LNCAP (cell line): ENCODE measurements around the gene GADD45B.

Experiments
- CTCF ChIP-seq: fragments of 450-650 bp; IDR thresholded peaks from 2 replicates; pipeline ENCODE4 v1.5.1; 2017; ENCODE audit warnings: mild to moderate bottlenecking

The GADD45B gene

DNA sequence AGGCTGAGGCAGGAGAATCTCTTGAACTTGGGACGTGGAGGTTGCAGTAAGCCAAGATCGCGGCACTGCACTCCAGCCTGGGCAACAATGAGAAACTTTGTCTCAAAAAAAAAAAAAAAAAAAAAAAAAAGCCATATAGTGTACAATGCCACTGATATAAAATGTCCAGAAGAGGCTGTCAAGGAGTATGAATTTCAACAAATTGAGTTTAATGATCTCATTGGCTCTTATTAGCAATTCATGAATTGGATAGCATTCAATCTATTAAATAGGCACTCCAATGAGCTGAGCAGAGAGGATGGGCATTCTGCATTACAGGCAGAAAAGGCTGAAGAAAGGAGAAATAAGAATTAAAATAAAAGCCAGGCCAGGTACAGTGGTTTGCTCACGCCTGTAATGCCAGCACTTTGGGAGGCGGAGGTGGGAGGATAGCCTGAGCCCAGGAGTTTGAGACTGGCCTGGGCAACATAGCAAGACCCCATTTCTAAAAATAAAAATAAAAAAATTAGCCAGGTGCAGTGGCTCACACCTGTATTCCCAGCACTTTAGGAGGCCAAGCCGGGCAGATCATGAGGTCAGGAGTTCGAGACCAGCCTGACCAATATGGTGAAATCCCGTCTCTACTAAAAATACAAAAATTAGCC is 18.4 kb upstream of the GADD45B start:
- TF ChIP-seq CTCF = no peak

DNA sequence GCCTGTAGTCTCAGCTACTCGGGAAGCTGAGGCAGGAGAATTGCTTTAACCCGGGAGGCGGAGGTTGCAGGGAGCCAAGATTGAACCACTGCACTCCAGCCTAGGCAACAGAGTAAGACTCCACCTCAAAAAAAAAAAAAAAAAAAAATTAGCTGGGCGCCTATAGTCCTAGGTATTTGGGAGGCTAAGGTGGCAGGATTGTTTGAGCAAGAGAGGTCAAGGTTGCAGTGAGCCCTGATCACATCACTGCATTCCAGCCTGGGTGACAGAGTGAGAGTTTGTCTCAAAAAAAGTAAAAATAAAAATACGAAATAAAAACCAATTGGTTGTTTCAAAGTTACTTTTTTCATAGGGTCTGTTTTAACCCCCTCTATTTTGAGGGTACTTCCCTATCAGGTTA is 17.9 kb upstream of the GADD45B start:
- TF ChIP-seq CTCF = no peak

DNA sequence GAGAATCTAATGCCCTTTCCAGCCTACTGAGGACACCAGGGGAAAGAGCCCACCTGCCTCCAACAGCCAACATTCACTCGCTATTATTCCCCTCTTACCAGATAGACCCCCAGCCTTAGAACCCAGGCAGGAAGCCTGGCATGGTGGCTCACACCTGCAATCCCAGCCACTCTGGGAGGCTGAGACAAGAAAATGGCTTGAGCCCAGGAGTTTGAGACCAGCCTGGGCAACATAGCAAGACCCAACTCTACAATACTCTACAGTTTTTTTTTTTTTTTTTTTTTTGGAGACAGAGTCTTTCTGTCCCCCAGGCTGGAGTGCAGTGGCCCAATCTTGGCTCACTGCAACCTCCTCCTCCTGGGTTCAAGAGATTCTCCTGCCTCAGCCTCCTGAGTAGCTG is 15.7 kb upstream of the GADD45B start:
- no peak for TF ChIP-seq CTCF

DNA sequence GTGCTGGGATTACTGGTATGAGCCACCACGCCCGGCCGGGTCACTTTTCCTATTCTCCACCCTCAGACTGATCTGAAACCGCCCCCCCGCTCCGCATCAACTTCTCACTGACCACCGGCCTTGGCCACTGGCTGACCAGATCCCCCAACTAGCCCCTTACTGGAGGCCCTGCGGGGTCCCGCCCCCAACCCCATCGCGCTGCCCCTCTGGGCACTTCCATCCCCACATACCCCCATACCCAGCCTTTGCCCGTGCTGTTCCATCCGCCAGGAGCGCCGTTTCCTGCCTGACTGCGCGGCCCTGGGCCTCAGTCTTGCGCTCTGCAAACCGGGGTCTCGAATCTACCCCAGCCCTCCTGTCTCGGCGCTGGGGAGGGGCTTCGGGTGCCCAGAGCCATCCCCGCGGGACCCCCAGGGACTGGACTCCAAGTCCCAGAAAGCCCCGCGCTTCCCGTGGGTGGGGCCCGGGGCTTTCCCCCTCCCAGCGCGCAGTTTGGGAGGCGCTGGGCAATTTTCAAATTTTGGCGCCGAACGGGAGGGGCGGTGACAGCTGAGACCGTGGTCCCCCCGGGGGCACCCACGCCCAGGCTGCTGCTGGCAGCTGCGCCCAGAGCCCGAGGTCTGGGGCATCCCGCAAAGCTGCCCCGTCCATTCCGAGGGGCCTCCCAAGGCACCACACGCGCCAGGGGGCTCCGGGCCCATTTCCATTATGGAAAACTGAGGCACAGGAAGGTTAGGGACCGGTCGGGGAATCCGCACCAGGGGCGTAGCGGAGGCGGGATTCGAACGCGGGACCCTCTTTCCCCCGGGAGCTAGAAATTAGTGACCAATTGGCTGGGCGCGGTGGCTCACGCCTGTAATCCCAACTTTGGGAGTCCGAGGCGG is 13.9 kb upstream of the GADD45B start:
- no peak for TF ChIP-seq CTCF

DNA sequence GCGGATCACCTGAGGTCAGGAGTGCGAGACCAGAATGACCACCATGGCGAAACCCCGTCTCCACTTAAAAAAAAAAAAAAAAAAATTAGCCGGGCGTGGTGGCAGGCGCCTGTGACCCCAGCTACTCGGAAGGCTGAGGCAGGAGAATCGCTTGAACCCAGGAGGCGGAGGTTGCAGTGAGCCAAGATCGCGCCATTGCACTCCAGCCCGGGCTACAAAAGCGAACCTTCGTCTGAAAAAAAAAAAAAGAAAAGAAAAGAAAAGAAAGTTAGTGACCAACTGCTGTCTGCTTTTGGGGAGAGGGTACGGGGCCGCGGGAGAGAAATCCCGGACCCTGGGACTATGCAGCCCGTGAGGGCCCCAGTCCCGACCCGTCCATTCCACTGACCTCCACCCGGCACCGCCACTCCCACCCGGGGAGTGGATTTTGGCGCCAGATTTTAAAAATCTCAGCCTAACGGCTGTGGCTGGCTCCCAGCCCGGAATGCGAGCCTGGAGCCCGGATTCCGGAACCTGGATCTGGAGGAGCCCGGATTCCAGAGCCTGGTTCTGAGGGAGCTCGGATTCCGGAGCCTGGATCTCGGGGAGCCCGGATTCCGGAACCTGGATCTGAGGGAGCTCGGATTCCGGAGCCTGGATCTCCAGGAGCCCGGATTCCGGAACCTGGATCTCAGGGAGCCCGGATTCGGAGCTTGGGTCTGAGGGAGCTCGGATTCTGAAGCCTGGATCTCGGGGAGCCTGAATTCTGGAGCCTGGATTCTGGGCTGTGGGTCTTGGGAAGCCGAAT is 13.1 kb upstream of the GADD45B start:
- no peak for TF ChIP-seq CTCF

GRCh38 chr19:2464389-2464788 is 11.5 kb upstream of the GADD45B start:
- TF ChIP-seq CTCF = no peak

DNA sequence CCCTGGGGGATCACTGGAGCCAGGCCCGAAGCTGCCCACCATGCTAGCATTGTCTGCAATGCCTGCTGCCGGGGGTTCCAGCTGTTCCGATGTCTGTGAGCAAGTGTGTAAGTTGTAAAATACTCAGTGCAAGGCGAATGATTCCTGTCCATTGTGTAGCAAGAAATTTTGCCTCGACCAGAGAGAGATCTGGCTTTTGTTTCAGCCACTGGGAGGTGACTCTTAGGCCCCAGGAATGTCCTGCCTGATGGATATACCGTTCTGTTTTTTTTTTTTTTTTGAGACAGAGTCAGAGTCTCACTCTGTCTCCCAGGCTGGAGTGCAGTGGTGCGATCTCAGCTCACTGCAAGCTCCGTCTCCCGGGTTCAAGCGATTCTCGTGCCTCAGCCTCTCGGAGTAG is 7.3 kb upstream of the GADD45B start:
- TF ChIP-seq CTCF = no peak
